RWPE2 (cell line): ENCODE results near the gene CGB7.
A peak's percentile ranks its signal among the peaks of the same experiment; 100 is the strongest.
"Not testable (repeated sequence)": the region's sequence is repeated elsewhere in the genome, so short reads cannot be mapped to it uniquely, and the experiment has no call there.

Experiments used
- ATAC-seq: fragments of 200-7000 bp; cut with Tn5 transposase; 3 replicates; pipeline ENCODE4 v1.9.1; 2021; ENCODE audit warnings: low read depth
- DNase-seq: peaks from one replicate; pipeline ENCODE4 v3.0.0-alpha.2; 2020; ENCODE audit warnings: low spot score
- H3K27ac ChIP-seq: fragments of 450-650 bp; 2 replicates; pipeline ENCODE4 v1.5.1; 2017; ENCODE audit warnings: mild to moderate bottlenecking; ENCODE audit not compliant: poor library complexity, severe bottlenecking
- H3K27me3 ChIP-seq: fragments of 250-450 bp; sonication (Bioruptor Pico); 2 replicates; pipeline ENCODE4 v1.5.1; 2021; ENCODE audit warnings: mild to moderate bottlenecking, moderate library complexity; ENCODE audit not compliant: insufficient read depth, poor library complexity, severe bottlenecking
- H3K36me3 ChIP-seq: fragments of 250-450 bp; sonication (Bioruptor Pico); 2 replicates; pipeline ENCODE4 v1.5.1; 2020; ENCODE audit warnings: low read depth, mild to moderate bottlenecking, moderate library complexity
- H3K4me1 ChIP-seq: fragments of 250-450 bp; sonication (Bioruptor Pico); 2 replicates; pipeline ENCODE4 v1.5.1; 2021; ENCODE audit warnings: mild to moderate bottlenecking, moderate library complexity; ENCODE audit not compliant: insufficient read depth, poor library complexity, severe bottlenecking
- H3K4me3 ChIP-seq: fragments of 250-450 bp; sonication (Bioruptor Pico); 2 replicates; pipeline ENCODE4 v1.5.1; 2021; ENCODE audit warnings: mild to moderate bottlenecking, moderate library complexity; ENCODE audit not compliant: severe bottlenecking
- H3K9me3 ChIP-seq: fragments of 250-450 bp; sonication (Bioruptor Pico); 2 replicates; pipeline ENCODE4 v1.5.1; 2021; ENCODE audit warnings: mild to moderate bottlenecking, moderate library complexity; ENCODE audit not compliant: severe bottlenecking
- TF ChIP-seq, protein P1 (sequence below): fragments of 450-650 bp; IDR thresholded peaks from one replicate; pipeline ENCODE4 v1.5.1; 2017; ENCODE audit warnings: mild to moderate bottlenecking, moderate library complexity; ENCODE audit not compliant: poor library complexity, severe bottlenecking

The CGB7 gene

DNA sequence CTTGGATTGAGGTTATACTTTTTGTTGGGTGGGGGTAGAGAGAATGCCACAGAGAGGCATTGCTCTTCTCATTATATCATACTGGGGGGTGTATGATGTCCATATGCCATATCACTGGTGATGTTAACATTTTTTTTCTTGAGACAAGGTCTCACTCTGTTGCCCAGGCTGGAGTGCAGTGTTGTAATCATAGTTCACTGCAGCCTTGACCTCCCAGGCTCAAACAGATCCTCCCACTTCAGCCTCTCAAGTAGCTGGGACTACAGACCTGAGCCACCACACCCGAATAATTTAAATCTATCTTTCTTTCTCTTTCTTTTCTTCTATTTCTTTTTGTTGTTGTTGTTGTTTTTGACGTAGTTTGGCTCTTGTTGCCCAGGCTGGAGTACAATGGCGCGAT lies 22.8 kb upstream of the CGB7 start:
- DNase-seq, result no peak
- H3K36me3 ChIP-seq, result no peaks in the 10 kb centered on the region
- H3K27ac ChIP-seq, result no peak overlapping the region
- no peaks in the 10 kb centered on the region for H3K4me1 ChIP-seq
- no peak for ATAC-seq
- H3K4me3 ChIP-seq, result no peak overlapping the region
- TF ChIP-seq, protein P1, sequence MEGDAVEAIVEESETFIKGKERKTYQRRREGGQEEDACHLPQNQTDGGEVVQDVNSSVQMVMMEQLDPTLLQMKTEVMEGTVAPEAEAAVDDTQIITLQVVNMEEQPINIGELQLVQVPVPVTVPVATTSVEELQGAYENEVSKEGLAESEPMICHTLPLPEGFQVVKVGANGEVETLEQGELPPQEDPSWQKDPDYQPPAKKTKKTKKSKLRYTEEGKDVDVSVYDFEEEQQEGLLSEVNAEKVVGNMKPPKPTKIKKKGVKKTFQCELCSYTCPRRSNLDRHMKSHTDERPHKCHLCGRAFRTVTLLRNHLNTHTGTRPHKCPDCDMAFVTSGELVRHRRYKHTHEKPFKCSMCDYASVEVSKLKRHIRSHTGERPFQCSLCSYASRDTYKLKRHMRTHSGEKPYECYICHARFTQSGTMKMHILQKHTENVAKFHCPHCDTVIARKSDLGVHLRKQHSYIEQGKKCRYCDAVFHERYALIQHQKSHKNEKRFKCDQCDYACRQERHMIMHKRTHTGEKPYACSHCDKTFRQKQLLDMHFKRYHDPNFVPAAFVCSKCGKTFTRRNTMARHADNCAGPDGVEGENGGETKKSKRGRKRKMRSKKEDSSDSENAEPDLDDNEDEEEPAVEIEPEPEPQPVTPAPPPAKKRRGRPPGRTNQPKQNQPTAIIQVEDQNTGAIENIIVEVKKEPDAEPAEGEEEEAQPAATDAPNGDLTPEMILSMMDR, result no peak
- H3K9me3 ChIP-seq, result no peaks in the 10 kb centered on the region
- no peaks in the 10 kb centered on the region for H3K27me3 ChIP-seq

DNA sequence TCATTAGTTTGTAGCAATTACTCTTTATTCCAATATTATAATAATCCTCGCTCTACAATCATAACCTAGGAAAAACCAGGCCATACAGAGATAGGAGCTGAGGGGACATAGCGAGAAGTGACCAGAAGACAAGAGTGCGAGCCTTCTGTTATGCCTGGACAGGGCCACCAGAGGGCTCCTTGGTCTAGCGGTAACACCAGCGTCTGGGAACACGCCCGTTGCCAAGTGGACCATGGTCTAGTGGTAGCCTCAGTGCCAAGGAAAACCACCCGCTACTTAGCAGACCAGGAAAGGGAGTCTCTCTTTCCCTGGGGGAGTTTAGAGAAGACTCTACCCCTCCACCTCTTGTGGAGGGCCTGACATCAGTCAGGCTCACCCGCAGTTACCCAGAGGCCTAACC lies 17.3 kb upstream of the CGB7 start:
- not testable (repeated sequence) for ATAC-seq, H3K9me3 ChIP-seq, H3K4me1 ChIP-seq, H3K27ac ChIP-seq, H3K4me3 ChIP-seq, DNase-seq, H3K36me3 ChIP-seq
- TF ChIP-seq, protein P1, result peak; percentile 74
- H3K27me3 ChIP-seq, result peaks cover 34% of the 10 kb centered on the region

DNA sequence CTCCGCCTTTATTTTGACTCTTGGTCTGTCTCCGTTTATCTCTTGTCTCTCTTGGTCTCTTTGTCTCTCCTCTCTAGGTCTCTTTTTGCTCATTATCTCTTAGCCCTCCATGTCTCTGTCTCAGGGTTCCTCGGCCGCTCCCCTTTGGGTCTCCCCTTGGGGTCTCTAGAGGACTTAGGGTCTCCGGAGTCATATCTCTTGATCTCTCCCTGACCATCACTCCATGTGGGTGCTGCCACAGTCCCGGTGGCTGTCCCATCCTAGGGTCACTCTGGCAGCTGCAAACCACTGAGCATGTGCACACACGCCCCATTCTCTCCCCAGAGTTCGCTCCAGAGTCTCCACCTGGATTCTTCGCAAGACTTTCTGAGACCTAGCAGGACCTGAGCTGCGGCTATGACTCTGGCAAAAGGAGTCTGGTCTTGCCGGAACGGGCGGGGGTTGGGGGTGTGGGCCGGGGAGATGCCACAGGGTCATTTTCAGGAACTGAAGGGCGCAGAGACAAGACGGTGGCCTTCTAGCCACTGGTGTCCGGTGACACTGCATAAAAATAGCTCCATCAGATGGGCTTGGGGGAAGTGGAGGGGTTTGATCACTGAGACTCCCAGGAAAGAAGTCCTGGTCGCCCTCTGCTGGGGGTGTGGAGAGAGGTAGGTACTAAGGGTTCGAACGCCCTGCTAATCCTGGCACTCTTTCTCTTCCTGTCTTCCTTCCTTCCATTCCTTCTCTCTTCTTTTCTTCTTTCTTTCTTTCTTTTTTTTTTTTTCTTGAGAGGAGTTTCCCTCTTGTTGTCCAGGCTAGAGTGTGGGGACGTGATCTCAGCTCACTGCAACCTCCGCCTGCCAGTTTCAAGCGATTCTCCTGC lies 16.2 kb upstream of the CGB7 start:
- DNase-seq (no peak), ATAC-seq (peak; percentile 48)
- Histone ChIP-seq H3K36me3 (no peaks in the 10 kb centered on the region), H3K27me3 (peaks cover 34% of the 10 kb centered on the region), H3K9me3 (no peaks in the 10 kb centered on the region), H3K27ac (no peak overlapping the region), H3K4me1 (peaks cover 3% of the 10 kb centered on the region), H3K4me3 (no peak overlapping the region)
- TF ChIP-seq, protein P1, result no peak

DNA sequence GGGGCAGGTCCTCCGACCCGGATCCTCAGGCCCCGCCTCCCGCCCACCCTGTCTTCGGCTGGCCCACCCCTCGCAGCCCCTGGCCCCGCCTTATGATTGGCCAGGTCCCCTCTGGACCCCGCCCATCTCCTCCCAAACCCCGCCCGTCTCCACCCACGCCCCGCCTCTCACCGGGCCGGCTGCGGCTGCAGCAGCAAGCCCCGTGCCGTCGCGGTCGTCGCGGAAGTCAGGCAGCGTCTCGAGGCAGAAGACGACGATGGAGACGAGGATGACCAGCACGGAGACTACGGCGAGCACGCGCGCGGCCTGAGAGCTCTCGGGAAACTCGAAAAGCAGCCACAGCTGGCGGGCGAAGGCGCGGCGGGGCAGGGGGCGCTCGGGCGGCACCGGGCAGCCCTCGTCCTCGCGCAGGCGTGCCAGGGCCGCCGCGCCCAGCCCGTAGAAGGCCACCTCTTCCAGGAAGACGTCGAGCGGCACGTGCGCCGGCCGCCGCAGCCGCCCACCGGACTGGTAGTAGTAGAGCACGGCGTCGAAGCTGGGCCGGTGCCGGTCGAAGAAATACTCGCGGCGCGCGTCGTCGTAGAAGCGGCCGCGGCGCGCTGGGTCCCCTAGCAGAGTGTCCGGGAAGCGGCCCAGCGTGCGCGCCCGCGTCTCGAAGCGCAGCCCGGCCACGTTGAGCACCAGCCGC lies 14.5 kb upstream of the CGB7 start:
- peaks cover 3% of the 10 kb centered on the region for H3K4me1 ChIP-seq
- peak overlapping the region; percentile 14 for H3K4me3 ChIP-seq
- ATAC-seq (0 out of 3 replicates have a peak, but pooled peaks have one; percentile 9), DNase-seq (no peak)
- TF ChIP-seq, protein P1, result no peak
- H3K27ac ChIP-seq, result no peak overlapping the region
- H3K9me3 ChIP-seq, result no peaks in the 10 kb centered on the region
- H3K36me3 ChIP-seq, result no peaks in the 10 kb centered on the region
- peaks cover 34% of the 10 kb centered on the region for H3K27me3 ChIP-seq
